Measurements from ENCODE around the gene DDX17. TPM values are rescaled to one million over a fixed set of nuclear protein-coding genes. Genes with fewer than 3 reads are reported as not detected.
"Not testable (repeated sequence)": the region's sequence is repeated elsewhere in the genome, so short reads cannot be mapped to it uniquely, and the experiment has no call there.

Gene DDX17
- total RNA-seq, 1 donor from 2014 or later: 538 TPM

DNA sequence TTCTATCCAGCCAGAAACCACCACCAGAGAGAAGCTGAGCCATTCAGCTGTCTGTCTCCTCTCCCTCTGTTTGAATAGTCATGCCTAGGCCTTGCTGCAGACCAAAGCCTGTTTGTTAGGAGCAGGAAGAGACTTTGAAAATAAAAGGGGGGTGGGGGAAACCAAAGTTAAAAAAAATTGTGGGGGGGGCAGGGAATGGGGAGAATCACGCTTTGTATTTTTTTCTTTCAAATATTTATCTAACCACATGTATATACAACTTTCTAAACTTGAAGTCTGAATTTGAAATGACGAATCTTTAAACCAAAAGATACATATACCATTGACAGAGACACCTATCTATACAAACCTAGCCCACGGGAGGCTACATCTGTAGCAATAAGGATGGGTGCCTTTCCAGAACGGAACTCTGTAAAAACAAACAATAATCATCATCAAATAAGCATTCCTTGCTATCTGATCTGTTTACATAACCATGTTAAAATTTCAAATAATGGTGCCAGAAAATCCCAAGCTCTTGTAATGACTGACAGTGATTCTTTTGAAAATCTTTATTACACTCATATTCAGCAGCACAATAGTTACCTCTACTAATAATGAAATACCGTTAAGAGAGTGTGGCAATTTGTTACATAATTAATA is 14.3 kb downstream of the DDX17 start:
- no peak for DNase-seq

DNA sequence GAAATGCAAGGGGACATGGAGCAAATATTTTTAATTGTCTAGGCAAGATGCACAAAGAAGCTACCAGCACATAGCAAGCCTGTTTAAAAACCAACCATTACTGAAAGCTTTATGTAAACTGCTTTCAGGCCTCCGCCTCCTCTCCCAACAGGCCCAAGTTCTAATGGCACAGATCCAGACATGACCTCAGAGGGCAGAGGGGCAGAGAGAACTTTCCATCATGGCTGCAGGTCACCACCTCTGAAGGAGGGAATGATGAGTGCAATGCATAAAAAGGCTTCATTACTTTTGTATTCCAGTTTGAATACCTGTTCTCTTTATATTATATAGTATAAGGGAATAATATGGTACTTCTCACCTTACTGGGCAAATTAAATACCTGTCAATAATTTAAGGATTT is 15.2 kb downstream of the DDX17 start:
- peak; percentile 45 for DNase-seq

GRCh38 chr22:38490475-38490874 is 15.6 kb downstream of the DDX17 start:
- DNase-seq: no peak

GRCh38 chr22:38489561-38490145 is 16.5 kb downstream of the DDX17 start:
- no peak for DNase-seq

GRCh38 chr22:38489142-38489541 is 17.0 kb downstream of the DDX17 start:
- no peak for DNase-seq

GRCh38 chr22:38487946-38488345 is 18.2 kb downstream of the DDX17 start:
- DNase-seq: no peak

DNA sequence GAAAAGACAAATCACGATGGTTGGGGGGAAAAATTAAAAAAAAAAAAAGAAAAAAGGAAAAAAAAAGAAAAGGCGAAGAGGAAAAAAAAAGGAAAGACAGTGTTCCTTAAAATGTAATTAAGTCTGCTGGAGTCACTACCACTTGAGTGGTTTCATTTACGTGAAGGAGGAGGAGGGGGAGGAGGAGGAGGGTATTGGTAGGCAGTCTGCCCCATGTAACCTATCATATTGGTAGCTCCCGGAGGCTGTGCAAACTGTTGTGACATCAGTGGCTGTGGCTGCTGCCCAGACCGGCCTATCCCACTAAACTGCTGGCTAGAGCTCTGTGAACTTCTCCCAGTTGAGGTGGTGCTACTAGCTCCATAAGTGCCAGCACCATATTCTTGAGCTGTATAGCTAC is 20.3 kb downstream of the DDX17 start:
- no peak for DNase-seq

DNA sequence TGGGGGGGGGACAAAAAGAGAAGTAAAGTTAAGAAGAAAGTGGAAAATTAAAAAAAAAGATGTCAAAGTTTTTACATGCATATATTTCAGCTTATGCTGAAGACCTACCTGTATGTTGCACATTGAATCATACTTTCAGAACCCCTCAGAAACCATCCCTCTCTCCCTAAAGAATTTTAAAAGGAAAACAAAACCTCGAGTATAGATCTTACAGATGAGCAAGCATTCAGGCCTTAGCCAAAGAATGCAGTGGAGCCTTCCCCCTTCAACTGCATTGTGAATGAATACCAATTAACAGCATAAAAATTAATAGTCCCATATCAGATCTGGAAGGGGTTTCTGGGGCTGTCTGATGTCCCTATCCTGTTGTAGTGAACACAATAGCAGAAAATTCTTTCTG is 21.9 kb downstream of the DDX17 start:
- DNase-seq: no peak

GRCh38 chr22:38482662-38483308 is 23.3 kb downstream of the DDX17 start:
- DNase-seq: no peak

- no peak for DNase-seq
These were observed 24.2 kb downstream of the DDX17 start for GRCh38 chr22:38481871-38482332.

DNA sequence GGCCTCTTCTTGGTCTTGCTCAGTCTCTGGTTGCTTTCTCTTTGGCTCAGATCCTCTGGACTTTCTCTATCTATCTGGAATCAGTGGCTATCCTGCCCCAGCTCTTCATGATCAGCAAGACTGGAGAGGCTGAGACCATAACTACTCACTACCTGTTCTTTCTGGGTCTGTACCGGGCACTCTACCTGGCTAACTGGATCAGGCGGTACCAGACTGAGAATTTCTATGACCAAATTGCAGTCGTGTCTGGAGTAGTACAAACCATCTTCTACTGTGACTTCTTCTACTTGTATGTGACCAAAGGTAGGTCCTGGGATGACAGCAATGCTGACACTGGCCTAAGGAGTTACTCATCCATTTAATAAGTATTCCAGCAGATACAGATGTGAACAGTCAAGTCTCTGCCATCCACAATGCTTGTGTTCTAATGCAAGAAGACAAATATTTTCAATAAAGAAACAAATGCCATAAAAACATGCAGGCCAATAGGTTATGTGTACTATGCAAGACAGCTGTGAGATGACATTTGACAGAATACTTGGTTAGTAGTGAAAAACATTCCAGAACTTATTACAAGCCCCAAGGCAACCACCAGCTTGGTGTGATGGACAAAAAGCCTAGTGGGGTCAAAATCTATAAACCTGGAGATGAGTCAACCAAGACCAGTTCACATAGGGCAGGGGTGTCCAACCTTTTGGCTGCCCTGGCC is 24.8 kb downstream of the DDX17 start:
- DNase-seq: no peak

- no peak for DNase-seq
These were observed 26.8 kb downstream of the DDX17 start for GRCh38 chr22:38479096-38479837.

DNA sequence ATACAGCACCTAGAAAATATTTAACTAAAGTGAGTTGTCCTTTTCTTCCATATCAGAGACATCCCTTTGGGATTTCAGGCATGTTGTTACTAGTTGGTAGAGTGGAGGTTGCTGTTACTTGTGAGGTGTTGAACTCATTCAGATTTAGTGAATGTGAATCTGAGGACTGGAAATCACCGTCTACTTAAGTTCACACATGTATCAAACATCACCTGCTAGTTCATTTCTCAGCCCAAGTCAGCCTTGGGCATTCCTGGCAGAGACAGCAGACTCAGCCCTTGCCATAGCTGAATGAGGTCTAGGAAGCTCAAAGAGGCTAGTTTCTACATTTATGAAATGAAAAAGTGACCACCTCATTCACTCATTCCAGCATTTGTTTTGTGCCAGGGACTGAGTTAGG is 28.5 kb downstream of the DDX17 start:
- DNase-seq: no peak

DNA sequence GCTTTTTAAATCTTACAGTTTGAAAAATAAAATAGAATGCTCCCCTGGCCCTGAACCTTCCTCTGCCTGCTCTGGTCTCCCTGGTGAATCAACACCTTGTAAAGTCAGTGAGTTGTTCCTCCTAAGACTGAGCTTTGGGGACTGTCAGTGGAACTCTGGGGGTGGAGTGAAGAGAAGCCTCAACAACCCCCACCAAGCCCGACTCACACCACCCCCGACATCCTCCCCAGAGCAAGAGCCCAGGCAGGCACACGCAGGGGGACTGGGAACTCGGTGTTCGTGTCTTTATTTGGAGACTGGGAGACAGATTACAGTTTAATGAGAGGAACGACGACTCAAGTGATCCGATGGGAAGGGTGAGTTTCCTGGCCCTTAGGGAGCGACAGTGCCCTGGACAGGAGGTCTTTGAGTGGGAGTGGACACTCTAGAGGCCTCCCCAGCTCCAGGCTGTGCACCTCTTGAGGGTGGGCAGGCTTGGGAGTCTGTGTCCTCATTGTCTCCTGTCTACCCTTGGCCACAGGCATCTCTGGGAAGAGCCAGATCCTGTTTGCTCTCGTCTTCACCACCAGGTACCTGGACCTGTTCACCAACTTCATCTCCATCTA is 32.0 kb downstream of the DDX17 start:
- DNase-seq: no peak

GRCh38 chr22:38471237-38471636 is 34.9 kb downstream of the DDX17 start:
- DNase-seq: no peak

GRCh38 chr22:38470179-38470578 is 35.9 kb downstream of the DDX17 start:
- not testable (repeated sequence) for DNase-seq

DNA sequence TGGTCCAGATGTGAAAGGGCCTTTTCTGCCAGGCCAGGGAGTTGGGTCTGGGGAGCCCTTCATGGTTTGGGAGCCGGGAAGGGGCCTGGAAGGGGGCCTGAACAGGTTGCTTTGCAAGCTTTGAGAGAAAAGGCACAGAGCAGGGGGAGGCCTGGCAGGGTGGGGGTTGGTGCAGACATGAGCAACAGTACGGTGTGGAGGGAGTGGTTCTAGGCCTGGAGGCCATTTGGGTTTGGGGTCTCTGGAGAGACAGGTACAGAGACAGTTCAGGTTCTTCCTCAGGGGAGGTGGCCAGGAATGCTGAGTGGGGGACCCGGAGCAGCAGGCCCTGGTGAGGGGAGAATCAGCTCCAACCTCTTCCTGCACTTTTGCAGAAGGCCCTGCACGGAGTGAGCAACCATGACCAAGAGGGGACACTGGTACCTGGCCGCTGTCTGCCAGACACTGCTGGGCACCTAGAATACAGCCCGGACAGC is 36.8 kb downstream of the DDX17 start:
- DNase-seq: no peak

DNA sequence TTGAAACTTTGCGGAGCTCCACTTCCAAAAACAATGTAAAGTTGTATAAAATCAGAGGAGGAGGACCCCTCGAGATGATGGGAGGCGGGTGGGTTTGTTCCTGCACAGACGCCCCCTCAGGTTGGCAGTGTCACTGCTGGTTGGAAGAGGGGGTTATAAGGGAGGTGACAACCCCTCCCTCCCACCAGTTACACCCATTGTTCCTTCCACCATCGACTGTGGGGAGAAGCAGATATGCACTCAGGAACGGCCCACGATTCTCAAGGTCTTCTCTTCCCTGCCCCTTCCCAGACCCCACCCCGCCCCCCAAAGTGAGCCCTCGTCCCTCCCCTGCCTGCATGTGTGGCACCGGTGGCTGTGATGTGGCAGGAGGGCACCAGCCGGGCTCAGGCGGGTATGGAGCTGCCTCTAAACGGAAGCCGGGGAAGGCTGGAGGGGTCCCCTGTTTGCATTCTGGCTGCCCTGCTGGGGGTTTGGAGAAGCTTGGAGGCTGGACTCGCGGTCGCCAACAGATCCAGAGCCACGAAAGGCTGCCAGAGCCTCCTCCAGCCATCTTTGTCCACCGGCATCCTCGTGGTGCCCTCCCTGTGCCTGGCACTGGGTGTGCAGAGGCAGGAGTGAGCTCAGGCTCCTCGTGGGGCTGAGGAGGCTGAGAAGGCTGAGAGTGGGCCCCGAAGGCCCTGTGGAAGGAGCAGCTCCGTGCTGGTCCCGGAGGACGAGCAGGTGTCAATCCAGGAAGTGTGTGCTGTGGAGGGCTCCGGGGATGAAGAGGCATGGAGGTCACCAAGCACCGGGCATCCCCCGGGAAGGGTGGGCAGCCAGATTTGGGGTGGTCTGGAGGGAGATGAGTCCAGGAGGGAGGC is 37.4 kb downstream of the DDX17 start:
- peak; percentile 26 for DNase-seq

- peak; percentile 75 for DNase-seq
These were observed 38.1 kb downstream of the DDX17 start, which contains the start of gene KDELR3 for GRCh38 chr22:38467904-38468442. Gene KDELR3, plus strand, starts transcription at chr22:38468096. Its CDS starts 138 bp downstream, at chr22:38468234.

DNA sequence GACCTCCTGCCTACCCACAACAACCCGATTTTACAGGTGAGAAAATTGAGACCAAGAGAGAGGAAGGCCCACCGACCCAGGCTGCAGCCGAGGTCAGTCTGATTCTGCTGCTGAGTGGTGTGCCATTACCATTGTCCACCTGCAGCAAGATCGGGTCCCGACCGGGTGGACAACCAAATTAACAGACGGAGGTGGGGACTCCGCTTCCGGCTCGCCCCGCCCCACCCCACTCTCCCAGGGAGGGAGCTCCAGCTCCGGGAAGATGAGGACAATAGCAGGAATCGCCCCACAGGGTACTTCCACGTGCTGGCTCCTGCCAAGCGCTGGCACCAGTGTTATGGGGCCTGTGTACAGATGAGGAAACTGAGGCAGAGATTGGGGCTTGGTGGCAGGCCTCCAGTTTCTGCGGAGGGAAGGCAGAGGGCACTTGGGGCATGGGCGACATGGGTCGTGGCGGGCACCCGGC is 38.6 kb downstream of the DDX17 start:
- no peak for DNase-seq
